ENCODE measurements around the gene HP1BP3. TPM values are rescaled to one million over a fixed set of nuclear protein-coding genes. Genes with fewer than 3 reads are reported as not detected.

HP1BP3 gene
- total RNA-seq, 1 experiment from 2014 or later: 207 TPM

GRCh38 chr1:20733360-20733975 is 53.6 kb downstream of the HP1BP3 start:
- DNase-seq (ENCODE audit: low read depth, low spot score) (no peak), ATAC-seq (peak; percentile 41)
- peaks cover 17 to 42% of the 10 kb centered on the region in 2 experiments for H3K4me1 ChIP-seq (ENCODE audit: control insufficient read depth in 1 of 2, insufficient read depth in 2 of 2, low read length in 2 of 2)
- no peaks in the 10 kb centered on the region for H3K9me3 ChIP-seq (ENCODE audit: control insufficient read depth in 1 of 2, insufficient read depth in 1 of 2, low read depth in 1 of 2, low read length in 2 of 2)
- H3K79me2 ChIP-seq (ENCODE audit: insufficient read depth, low read length): peaks cover 5% of the 10 kb centered on the region; the same call in 1 of the 2 replicates
- peak overlapping the region; percentile 56 for H3K4me3 ChIP-seq (replicated peaks in 1 of 2; ENCODE audit: low read depth in 1 of 2, low read length in 2 of 2)
- intact Hi-C loops (cut with micrococcal nuclease): no loop called here
- RAD21 ChIA-PET (ENCODE audit: low non-redundant PET in 1 of 2, low total read pairs in 2 of 2, uncharacterized antibody in 2 of 2, unreplicated experiment in 2 of 2): no interaction called here
- no peak for TF ChIP-seq SRF (IDR thresholded peaks at IDR 0.05; ENCODE audit: low read depth)
- no peak for TF ChIP-seq ELF1 (IDR thresholded peaks at IDR 0.05; ENCODE audit: borderline replicate concordance, low read depth)
- no peak for TF ChIP-seq CTCF (IDR thresholded peaks at IDR 0.05 in 2 of 3, conservative IDR thresholded peaks at IDR 0.05 in 1 of 3; ENCODE audit: borderline replicate concordance in 1 of 3, insufficient read depth in 1 of 3, low read depth in 2 of 3, low read length in 2 of 3)
- TF ChIP-seq FOSL1 (IDR thresholded peaks at IDR 0.05; ENCODE audit: low read depth): no peak
- TF ChIP-seq EGR1 (IDR thresholded peaks at IDR 0.05; ENCODE audit: low read depth): no peak
- TF ChIP-seq MAX (IDR thresholded peaks at IDR 0.05): no peak
- no peak for TF ChIP-seq SP1 (IDR thresholded peaks at IDR 0.05; ENCODE audit: low read depth)
- H4K20me1 ChIP-seq (ENCODE audit: insufficient read depth): no peaks in the 10 kb centered on the region
- CTCF ChIA-PET: interaction anchor here (0.7 to 2.7 kb wide), 2 partner anchors 37 to 462 kb away, joined by 4 to 13 read pairs; no protein-coding TSS in a partner anchor
- BruUV-seq (replicated peaks): no TSS peak
- H3K27ac ChIP-seq (ENCODE audit: low read depth, low read length): peak overlapping the region; percentile 93
- POLR2A ChIA-PET: no interaction called here
- no peak overlapping the region for H2AFZ ChIP-seq (ENCODE audit: low read depth, low read length, poor library complexity, severe bottlenecking)
- no peaks in the 10 kb centered on the region for H3K27me3 ChIP-seq (ENCODE audit: insufficient read depth, low read length)
- H3K36me3 ChIP-seq (ENCODE audit: control insufficient read depth in 1 of 2, insufficient read depth in 2 of 2, low read length in 2 of 2): peaks cover 5 to 16% of the 10 kb centered on the region in 2 experiments
- no peaks in the 10 kb centered on the region for H3K9me2 ChIP-seq (ENCODE audit: insufficient read depth)
- H3K9ac ChIP-seq (ENCODE audit: low read length): peak overlapping the region; percentile 68
- H3K4me2 ChIP-seq (ENCODE audit: low read length): peak overlapping the region; percentile 88

All from HCT116 (cell line).